Suprapubic skin (tissue), 4 donors: ENCODE measurements around the gene EXOSC7.

Source experiments
- POLR2A ChIP-seq, 2 donors: fragments of 450-650 bp; IDR thresholded peaks; one replicate each; pipeline ENCODE4 v1.6.1; 2017; ENCODE audit warnings: antibody characterized with exemption in 2 of 2, mild to moderate bottlenecking in 2 of 2, moderate library complexity in 2 of 2
- POLR2AphosphoS5 ChIP-seq, 3 donors: sonication (generic); formaldehyde crosslinking; IDR thresholded peaks; one replicate each; pipeline ENCODE4 v1.6.1; 2017; ENCODE audit warnings: antibody characterized with exemption in 3 of 3
- TF ChIP-seq, protein P1 (sequence below), 2 donors: fragments of 200-600 bp in 1 of 2; fragments of 450-650 bp in 1 of 2; sonication (generic) in 1 of 2; IDR thresholded peaks; one replicate each; pipeline ENCODE4 v1.5.1; 2016 to 2019; ENCODE audit warnings: antibody characterized with exemption in 2 of 2, mild to moderate bottlenecking in 1 of 2, moderate library complexity in 1 of 2

DNA sequence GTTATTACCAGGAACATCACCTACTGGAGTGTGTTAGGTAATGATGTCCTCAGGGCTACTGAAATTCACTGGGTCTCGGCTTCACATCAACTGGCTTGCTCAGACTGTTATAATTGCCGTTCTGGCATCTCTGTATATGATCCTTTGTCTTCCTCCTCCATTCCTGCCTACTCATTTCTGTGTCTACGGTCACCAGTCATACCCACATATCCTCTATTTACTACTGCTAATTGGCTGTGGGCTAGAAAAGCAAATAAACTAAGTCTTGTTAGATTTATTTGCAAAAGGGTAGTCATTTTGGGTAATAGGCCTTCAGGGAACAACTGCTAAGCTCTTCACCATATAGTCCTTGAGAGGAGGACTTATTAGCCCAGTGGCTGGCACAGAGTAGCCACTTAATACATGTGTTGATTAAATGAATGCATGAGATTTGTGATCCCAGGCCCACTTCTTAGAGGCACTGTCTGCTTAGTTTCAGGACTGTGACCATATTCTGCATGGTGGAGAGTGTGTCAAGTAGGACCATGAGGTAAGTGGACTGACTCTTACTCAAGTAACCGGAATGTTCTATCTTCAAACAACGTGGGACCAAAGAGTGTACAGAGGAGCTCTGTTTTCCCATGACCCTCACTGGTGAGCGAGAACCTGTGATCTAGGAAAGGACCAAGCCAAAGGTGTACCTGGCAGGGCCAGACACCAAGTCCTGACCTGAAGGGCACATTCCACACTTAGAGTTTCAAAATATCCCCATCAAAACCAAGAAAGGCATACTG is 13.2 kb upstream of the EXOSC7 start:
- TF ChIP-seq POLR2AphosphoS5 (IDR thresholded peaks at IDR 0.05) = no peak
- TF ChIP-seq, protein P1, sequence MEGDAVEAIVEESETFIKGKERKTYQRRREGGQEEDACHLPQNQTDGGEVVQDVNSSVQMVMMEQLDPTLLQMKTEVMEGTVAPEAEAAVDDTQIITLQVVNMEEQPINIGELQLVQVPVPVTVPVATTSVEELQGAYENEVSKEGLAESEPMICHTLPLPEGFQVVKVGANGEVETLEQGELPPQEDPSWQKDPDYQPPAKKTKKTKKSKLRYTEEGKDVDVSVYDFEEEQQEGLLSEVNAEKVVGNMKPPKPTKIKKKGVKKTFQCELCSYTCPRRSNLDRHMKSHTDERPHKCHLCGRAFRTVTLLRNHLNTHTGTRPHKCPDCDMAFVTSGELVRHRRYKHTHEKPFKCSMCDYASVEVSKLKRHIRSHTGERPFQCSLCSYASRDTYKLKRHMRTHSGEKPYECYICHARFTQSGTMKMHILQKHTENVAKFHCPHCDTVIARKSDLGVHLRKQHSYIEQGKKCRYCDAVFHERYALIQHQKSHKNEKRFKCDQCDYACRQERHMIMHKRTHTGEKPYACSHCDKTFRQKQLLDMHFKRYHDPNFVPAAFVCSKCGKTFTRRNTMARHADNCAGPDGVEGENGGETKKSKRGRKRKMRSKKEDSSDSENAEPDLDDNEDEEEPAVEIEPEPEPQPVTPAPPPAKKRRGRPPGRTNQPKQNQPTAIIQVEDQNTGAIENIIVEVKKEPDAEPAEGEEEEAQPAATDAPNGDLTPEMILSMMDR (IDR thresholded peaks at IDR 0.05) = no peak
- TF ChIP-seq POLR2A (IDR thresholded peaks at IDR 0.05) = no peak
